ENCODE measurements around the gene IMPDH2. TPM values are rescaled to one million over a fixed set of nuclear protein-coding genes. Genes with fewer than 3 reads are reported as not detected.

IMPDH2 gene
- total RNA-seq (247 TPM), polyA plus RNA-seq (192 TPM)

DNA sequence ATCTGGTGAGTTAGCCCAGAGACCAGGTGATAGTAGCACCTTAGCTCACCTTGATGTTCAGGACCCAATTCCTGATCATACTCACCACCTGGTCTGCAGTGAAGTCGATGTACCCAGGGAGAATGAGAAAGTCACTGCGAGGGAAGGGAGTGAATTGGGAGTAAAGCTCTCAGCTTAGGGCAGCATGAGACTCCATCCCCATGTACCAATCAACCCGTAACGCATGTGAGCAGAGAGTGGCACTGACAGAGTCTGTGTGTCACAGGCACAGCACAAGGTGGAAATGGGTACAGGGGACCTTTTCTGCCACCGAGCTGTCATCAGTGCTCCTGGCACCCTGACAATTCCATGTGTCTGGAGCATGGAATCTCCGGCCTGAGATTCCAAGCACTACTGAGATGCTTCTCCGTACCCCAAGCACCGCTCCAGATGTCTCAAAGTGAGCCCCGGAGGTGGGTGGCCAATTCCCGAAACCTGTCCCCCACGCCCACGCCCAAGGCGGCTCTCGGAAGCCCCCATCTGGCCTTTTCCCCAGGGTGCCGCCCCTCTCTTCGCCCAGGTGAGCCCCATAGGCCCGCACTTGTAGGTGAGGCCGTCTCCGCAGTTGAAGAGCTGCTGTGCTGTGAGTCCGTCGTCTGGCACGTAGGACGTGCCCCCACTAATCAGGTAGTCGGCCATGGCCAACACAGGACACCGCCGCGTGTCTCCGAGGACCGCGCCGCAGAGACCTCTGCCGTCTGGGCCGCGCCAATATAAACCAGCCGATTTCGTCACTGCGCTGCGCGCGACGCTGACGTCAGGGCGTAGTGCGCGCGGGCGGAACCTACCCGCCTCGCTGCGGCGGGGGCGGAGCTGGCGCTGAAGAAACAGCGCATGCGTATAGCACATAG, at the start of gene IMPDH2:
IMPDH2 (minus strand) TSS at position 726 of the 890 bp plus-strand sequence; CDS start at position 678, 48 bp downstream.
- peak; percentile 73 for DNase-seq (ENCODE audit: extremely low spot score)
- Histone ChIP-seq H3K27ac (ENCODE audit: low read depth) (peak within 1 kb of the TSS; percentile 89), H3K4me1 (ENCODE audit: insufficient read depth) (no peaks in the 10 kb centered on the region), H3K36me3 (ENCODE audit: insufficient read depth) (peaks cover 7% of the 10 kb centered on the region), H3K4me3 (ENCODE audit: low read depth, low read length) (peak within 1 kb of the TSS; percentile 61)
- 2% methylated on average over 55 of the region's 55 CpGs for WGBS

DNA sequence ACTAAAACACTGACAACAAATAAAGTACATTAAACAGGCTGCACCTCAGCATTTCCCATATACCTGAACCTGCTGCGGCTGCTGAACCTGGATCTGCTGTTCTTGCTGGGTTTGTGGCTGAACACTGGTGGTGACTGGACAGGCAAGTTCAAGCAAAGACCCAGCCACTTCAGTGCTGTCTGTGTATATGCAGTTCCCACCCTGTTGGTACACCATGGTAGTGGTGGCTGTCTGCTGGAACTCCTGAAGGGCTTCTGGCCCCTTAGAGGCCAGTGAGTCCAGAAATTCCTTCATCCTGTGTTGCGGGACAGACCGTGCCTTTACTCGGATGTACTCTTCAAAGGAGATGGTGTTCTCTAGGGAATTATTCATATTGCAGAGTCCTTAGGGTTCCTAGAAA, 47.4 kb upstream of the IMPDH2 start:
- H3K36me3 ChIP-seq (ENCODE audit: insufficient read depth), result peaks cover 8% of the 10 kb centered on the region
- no peak for DNase-seq (ENCODE audit: extremely low spot score)
- no peak overlapping the region for H3K27ac ChIP-seq (ENCODE audit: low read depth)
- no peaks in the 10 kb centered on the region for H3K4me1 ChIP-seq (ENCODE audit: insufficient read depth)
- no peak overlapping the region for H3K4me3 ChIP-seq (ENCODE audit: low read depth, low read length)
- 84% methylated on average over 4 of the region's 4 CpGs for WGBS

DNA sequence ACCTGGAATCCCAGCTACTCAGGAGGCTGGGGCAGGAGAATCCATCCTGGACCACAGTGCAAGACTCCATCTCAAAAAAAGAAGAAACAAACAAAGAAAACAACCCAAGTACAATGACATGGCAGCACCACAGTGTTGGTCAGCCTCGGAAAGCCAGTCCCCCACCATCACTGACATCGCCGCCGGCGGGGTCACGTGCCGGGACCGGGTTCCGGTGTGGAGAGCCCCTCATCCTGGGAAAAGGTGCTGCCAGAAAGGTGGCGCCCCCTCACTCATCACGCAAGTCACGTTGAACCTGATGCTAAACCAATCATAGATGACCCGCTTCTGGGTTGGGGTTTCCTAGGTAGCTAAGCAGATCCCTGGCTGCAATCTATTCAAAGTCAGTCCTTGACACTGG, 46.9 kb upstream of the IMPDH2 start:
- no peak for DNase-seq (ENCODE audit: extremely low spot score)
- Histone ChIP-seq H3K27ac (ENCODE audit: low read depth) (no peak overlapping the region), H3K36me3 (ENCODE audit: insufficient read depth) (peaks cover 8% of the 10 kb centered on the region), H3K4me1 (ENCODE audit: insufficient read depth) (no peaks in the 10 kb centered on the region), H3K4me3 (ENCODE audit: low read depth, low read length) (no peak overlapping the region)
- WGBS, result 93% methylated on average over 13 of the region's 13 CpGs

DNA sequence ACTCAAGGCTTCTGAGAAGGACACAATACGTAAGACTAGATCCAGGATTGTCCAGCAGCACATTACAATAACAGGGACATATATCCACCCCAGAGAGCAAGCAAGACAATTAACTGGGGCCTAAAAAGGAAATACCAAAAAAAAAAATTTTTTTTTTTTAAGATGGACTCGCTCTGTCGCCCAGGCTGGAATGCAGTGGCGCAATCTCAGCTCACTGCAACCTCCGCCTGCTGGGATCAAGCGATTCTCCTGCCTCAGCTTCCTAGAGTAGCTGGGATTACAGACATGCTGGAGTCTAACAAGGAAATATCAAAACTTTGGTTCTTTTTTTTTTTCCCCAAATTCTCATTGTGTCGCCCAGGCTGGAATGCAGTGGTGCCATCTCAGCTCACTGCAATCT, 28.8 kb upstream of the IMPDH2 start:
- Histone ChIP-seq H3K4me1 (ENCODE audit: insufficient read depth) (no peaks in the 10 kb centered on the region), H3K4me3 (ENCODE audit: low read depth, low read length) (no peak overlapping the region), H3K27ac (ENCODE audit: low read depth) (no peak overlapping the region), H3K36me3 (ENCODE audit: insufficient read depth) (peaks cover 7% of the 10 kb centered on the region)
- 87% methylated on average over 7 of the region's 7 CpGs for WGBS
- no peak for DNase-seq (ENCODE audit: extremely low spot score)

GRCh38 chr3:49057268-49057667, 28.1 kb upstream of the IMPDH2 start:
- 97% methylated on average over 10 of the region's 10 CpGs for WGBS
- peaks cover 6% of the 10 kb centered on the region for H3K36me3 ChIP-seq (ENCODE audit: insufficient read depth)
- no peak for DNase-seq (ENCODE audit: extremely low spot score)
- H3K4me3 ChIP-seq (ENCODE audit: low read depth, low read length), result no peak overlapping the region
- H3K27ac ChIP-seq (ENCODE audit: low read depth), result no peak overlapping the region
- no peaks in the 10 kb centered on the region for H3K4me1 ChIP-seq (ENCODE audit: insufficient read depth)

DNA sequence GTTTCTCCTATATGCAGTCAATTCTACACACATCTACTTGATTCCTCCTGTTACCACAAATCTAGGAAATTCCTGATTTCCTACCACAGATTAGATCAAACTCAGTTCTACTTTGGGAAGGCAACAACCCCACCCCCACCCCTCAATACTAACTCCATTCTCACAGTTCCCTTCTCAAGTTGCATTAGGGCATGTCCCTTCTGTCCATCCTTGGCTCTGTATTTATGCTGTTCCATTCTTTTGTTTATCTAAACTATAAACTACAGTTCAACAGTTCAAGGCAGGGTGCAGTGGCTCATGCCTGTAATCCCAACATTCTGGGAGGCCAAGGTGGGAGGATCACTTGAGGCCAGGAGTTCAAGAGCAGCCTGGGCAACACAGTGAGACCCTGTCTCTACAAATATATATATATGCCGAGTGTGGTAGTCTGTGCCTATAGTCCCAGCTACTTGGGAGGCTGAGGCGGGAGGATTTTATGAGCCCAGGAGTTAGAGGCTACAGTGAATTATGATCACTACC, 25.2 kb upstream of the IMPDH2 start:
- peaks cover 3% of the 10 kb centered on the region for H3K36me3 ChIP-seq (ENCODE audit: insufficient read depth)
- no peak for DNase-seq (ENCODE audit: extremely low spot score)
- no peak overlapping the region for H3K4me3 ChIP-seq (ENCODE audit: low read depth, low read length)
- 94% methylated on average over 2 of the region's 2 CpGs for WGBS
- no peaks in the 10 kb centered on the region for H3K4me1 ChIP-seq (ENCODE audit: insufficient read depth)
- H3K27ac ChIP-seq (ENCODE audit: low read depth), result no peak overlapping the region

DNA sequence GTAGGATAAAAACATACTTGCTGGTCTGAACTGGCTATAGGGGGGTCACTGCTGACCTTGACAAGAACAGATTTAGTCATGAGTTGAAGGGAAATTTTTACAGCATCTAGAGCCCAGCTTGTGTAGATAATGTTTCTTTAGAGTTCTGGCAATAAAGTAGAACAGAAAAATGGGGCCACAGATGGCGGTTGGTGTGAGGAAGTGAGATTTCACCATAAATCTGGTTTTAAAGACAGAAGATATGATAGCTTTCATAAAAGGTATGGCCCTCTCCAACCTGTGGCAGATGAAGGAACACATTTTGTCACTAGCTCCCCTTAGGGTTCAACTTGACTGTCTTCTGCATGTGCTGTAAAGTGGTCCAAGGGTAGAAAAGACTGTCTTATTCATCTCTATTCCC, 24.3 kb upstream of the IMPDH2 start:
- H3K27ac ChIP-seq (ENCODE audit: low read depth), result no peak overlapping the region
- no peak for DNase-seq (ENCODE audit: extremely low spot score)
- no peak overlapping the region for H3K4me3 ChIP-seq (ENCODE audit: low read depth, low read length)
- 98% methylated on average over 1 of the region's 1 CpG for WGBS
- no peaks in the 10 kb centered on the region for H3K4me1 ChIP-seq (ENCODE audit: insufficient read depth)
- H3K36me3 ChIP-seq (ENCODE audit: insufficient read depth), result peaks cover 3% of the 10 kb centered on the region

DNA sequence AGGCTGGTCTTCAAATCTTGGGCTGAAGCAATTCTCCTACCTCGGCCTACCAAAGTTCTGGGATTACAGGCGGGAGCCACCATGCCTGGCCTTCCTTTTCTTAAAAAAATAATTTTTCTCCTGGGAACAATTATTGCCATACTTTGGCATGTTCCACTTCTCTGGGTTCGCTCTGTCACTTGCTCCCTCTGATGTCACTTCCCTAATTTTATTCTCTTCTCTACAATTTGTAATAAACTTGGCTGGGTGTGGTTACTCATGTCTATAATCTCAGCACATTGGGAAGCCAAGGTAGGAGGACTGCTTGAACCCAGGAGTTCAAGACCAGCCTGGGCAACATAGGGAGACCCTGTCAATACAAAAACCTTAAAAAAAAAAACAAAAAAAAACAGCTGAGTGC, 6.1 kb upstream of the IMPDH2 start:
- no peak overlapping the region for H3K4me3 ChIP-seq (ENCODE audit: low read depth, low read length)
- no peak overlapping the region for H3K27ac ChIP-seq (ENCODE audit: low read depth)
- 89% methylated on average over 3 of the region's 3 CpGs for WGBS
- no peak for DNase-seq (ENCODE audit: extremely low spot score)
- H3K4me1 ChIP-seq (ENCODE audit: insufficient read depth), result no peaks in the 10 kb centered on the region
- peaks cover 7% of the 10 kb centered on the region for H3K36me3 ChIP-seq (ENCODE audit: insufficient read depth)

- peaks cover 7% of the 10 kb centered on the region for H3K36me3 ChIP-seq (ENCODE audit: insufficient read depth)
- no peak overlapping the region for H3K27ac ChIP-seq (ENCODE audit: low read depth)
- H3K4me1 ChIP-seq (ENCODE audit: insufficient read depth), result no peaks in the 10 kb centered on the region
- no peak overlapping the region for H3K4me3 ChIP-seq (ENCODE audit: low read depth, low read length)
- 91% methylated on average over 2 of the region's 2 CpGs for WGBS
- DNase-seq (ENCODE audit: extremely low spot score), result no peak
Observed at GRCh38 chr3:49034650-49035049, 5.5 kb upstream of the IMPDH2 start.

- Histone ChIP-seq H3K27ac (ENCODE audit: low read depth) (no peak overlapping the region), H3K4me3 (ENCODE audit: low read depth, low read length) (no peak overlapping the region), H3K4me1 (ENCODE audit: insufficient read depth) (no peaks in the 10 kb centered on the region), H3K36me3 (ENCODE audit: insufficient read depth) (peaks cover 7% of the 10 kb centered on the region)
- WGBS, result 88% methylated on average over 6 of the region's 6 CpGs
- DNase-seq (ENCODE audit: extremely low spot score), result no peak
Observed at GRCh38 chr3:49032646-49033304, 3.6 kb upstream of the IMPDH2 start.

DNA sequence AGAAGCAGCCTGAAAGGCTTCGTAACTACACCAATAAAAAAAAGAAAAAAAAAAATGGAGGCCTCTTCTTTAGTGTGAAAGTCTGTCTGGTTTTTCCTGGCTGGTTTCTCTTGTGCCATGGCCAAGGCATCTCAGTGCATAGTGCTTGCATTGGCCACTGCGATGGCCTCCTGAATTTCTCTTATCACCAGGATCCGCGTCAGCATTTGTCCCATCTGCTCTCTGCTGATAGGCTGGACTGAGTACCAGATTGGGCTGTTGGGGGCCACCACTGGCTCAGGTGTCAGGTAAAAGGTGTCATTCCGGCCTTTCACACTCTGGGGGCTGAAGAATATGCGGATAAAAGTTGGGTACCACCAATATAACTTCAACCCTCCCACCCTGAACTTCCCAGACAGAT, 1.1 kb upstream of the IMPDH2 start:
- WGBS, result 90% methylated on average over 6 of the region's 6 CpGs
- H3K27ac ChIP-seq (ENCODE audit: low read depth), result no peak overlapping the region

GRCh38 chr3:49029563-49029884, 326 bp upstream of the IMPDH2 start:
- no peak for DNase-seq (ENCODE audit: extremely low spot score)
- Histone ChIP-seq H3K4me1 (ENCODE audit: insufficient read depth) (no peaks in the 10 kb centered on the region), H3K36me3 (ENCODE audit: insufficient read depth) (peaks cover 6% of the 10 kb centered on the region), H3K27ac (ENCODE audit: low read depth) (peak overlapping the region; percentile 77), H3K4me3 (ENCODE audit: low read depth, low read length) (no peak overlapping the region)
- 2% methylated on average over 7 of the region's 7 CpGs for WGBS

More for the DNA sequence above, 1.1 kb upstream of the IMPDH2 start:
- H3K4me1 ChIP-seq (ENCODE audit: insufficient read depth), result no peaks in the 10 kb centered on the region
- H3K36me3 ChIP-seq (ENCODE audit: insufficient read depth), result peaks cover 7% of the 10 kb centered on the region
- no peak for DNase-seq (ENCODE audit: extremely low spot score)
- H3K4me3 ChIP-seq (ENCODE audit: low read depth, low read length), result no peak overlapping the region

DNA sequence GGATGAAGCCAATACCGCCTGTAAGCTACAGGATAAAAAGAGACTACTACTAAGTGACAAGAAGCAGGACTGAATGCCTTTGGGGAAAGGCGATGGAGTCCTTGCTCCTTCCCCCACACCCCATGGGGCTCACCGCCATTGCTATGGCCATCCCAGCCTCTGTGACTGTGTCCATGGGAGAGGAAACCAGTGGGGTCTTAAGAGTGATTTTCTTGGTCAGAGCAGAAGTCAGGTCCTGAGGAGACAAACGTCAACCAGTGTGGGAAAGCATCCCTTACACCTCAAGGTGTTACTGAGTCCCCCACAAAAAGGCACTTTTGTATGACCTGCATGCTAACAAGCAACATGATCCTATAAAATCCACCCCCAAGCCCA, 913 bp downstream of the IMPDH2 start:
- Histone ChIP-seq H3K36me3 (ENCODE audit: insufficient read depth) (peaks cover 7% of the 10 kb centered on the region), H3K4me3 (ENCODE audit: low read depth, low read length) (no peak overlapping the region), H3K27ac (ENCODE audit: low read depth) (no peak overlapping the region), H3K4me1 (ENCODE audit: insufficient read depth) (no peaks in the 10 kb centered on the region)
- WGBS, result 83% methylated on average over 4 of the region's 4 CpGs
- DNase-seq (ENCODE audit: extremely low spot score), result no peak

DNA sequence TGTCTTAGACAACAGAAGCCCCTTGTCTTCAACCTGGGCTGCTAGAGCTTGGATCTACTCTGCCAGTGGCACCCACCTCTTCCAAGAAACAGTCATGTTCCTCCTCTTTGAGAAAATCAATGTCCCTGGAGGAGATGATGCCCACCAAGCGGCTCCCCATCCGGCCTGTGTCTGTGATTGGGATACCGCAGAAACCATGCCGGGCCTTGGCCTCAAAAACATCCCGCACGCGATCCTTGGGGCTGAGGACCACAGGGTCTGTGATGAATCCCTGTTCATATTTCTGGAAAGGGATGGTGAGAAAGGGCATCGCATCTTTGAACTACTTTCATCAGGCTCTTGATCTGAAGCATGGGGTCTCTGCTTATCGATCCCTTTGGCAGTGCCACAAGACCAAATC, 1.6 kb downstream of the IMPDH2 start:
- 95% methylated on average over 9 of the region's 9 CpGs for WGBS
- H3K36me3 ChIP-seq (ENCODE audit: insufficient read depth), result peaks cover 5% of the 10 kb centered on the region
- H3K27ac ChIP-seq (ENCODE audit: low read depth), result no peak overlapping the region
- no peak overlapping the region for H3K4me3 ChIP-seq (ENCODE audit: low read depth, low read length)
- no peak for DNase-seq (ENCODE audit: extremely low spot score)
- H3K4me1 ChIP-seq (ENCODE audit: insufficient read depth), result no peaks in the 10 kb centered on the region
